ENCODE results near the gene SLC9A7. TPM values are rescaled to one million over a fixed set of nuclear protein-coding genes. Genes with fewer than 3 reads are reported as not detected.

Gene SLC9A7
- total RNA-seq, 2 donors from 2014 or later = 6.5 to 7.5 TPM

- no peaks in the 10 kb centered on the region for H3K36me3 ChIP-seq
- no peaks in the 10 kb centered on the region for H3K4me1 ChIP-seq
- no peak overlapping the region for H3K27ac ChIP-seq
- no peak for TF ChIP-seq CTCF (IDR thresholded peaks at IDR 0.05)
- H3K4me3 ChIP-seq = no peak overlapping the region
- no peaks in the 10 kb centered on the region for H3K9me3 ChIP-seq
- no peaks in the 10 kb centered on the region for H3K27me3 ChIP-seq
- no peak for DNase-seq (ENCODE audit: low spot score)
These were observed 191.5 kb downstream of the SLC9A7 start for GRCh38 chrX:46567388-46567787.

- no peaks in the 10 kb centered on the region for H3K4me1 ChIP-seq
- no peak overlapping the region for H3K4me3 ChIP-seq
- H3K27ac ChIP-seq = no peak overlapping the region
- no peaks in the 10 kb centered on the region for H3K27me3 ChIP-seq
- no peaks in the 10 kb centered on the region for H3K36me3 ChIP-seq
- DNase-seq (ENCODE audit: low spot score) = no peak
- TF ChIP-seq CTCF (IDR thresholded peaks at IDR 0.05) = no peak
- H3K9me3 ChIP-seq = no peaks in the 10 kb centered on the region
These were observed 196.9 kb downstream of the SLC9A7 start for GRCh38 chrX:46561824-46562657.

DNA sequence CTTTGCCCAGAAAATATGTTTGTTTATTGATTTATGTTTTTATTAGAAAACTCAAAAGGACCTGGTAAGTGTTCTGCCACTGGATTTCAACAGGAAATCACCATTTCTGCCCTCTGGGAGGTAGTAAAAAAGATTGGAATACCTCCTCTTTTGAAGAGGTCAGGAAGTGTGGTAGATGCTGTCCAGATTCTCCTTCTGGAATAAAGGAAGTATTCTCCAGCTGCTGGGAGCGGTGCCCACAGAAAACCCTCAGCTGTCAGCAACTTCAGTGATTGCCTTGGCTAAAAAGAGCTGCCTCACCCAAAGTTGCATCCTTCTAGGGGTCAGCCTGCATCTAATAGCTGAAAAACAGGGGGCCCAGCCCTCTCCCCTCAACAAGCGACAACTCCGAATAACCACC lies 199.9 kb downstream of the SLC9A7 start:
- H3K36me3 ChIP-seq = no peaks in the 10 kb centered on the region
- H3K4me1 ChIP-seq = no peaks in the 10 kb centered on the region
- H3K27ac ChIP-seq = no peak overlapping the region
- H3K4me3 ChIP-seq = no peak overlapping the region
- DNase-seq (ENCODE audit: low spot score) = no peak
- H3K27me3 ChIP-seq = no peaks in the 10 kb centered on the region
- no peak for TF ChIP-seq CTCF (IDR thresholded peaks at IDR 0.05)
- H3K9me3 ChIP-seq = no peaks in the 10 kb centered on the region

DNA sequence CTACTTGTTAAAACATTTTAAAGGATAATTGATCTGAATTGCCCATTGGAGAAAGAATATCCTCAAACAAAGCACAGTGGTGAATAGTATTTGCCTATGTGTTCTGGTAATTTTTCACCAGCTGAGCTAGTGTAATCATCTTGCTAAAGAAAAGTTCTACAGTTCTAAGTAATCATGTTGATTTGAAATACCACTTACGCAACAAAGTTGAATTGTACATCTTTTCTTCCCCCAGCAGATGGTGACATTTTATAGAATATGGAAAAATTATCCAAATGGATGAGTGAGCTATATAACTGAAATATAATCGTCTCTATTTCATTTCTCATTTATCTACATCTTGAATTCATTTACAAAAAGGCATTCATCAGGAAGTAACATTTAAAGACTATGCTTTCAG lies 204.0 kb downstream of the SLC9A7 start:
- Histone ChIP-seq H3K36me3 (no peaks in the 10 kb centered on the region), H3K9me3 (no peaks in the 10 kb centered on the region), H3K27me3 (no peaks in the 10 kb centered on the region), H3K4me1 (no peaks in the 10 kb centered on the region), H3K27ac (no peak overlapping the region), H3K4me3 (no peak overlapping the region)
- DNase-seq (ENCODE audit: low spot score) = no peak
- TF ChIP-seq CTCF (IDR thresholded peaks at IDR 0.05) = peak in 1 of 2 donors; percentile 39

DNA sequence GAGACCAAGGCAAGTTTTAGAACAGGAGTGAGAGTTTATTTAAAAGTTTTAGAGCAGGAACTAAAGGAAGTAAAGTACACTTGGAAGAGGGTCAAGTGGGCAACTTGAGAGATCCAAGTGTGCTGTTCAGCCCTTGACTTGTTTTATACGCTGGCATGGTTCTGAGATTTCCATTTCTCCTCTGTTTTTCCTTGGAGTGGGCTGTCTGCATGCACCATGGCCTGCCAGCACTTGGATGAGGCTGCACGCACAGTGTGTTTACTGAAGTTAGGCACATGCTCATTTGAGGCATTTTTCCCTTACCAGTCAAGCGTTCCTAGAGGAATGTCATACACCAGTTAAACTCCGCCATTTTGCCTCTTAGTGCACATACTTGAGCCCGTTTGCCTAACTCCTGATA lies 205.0 kb downstream of the SLC9A7 start:
- no peak for DNase-seq (ENCODE audit: low spot score)
- no peaks in the 10 kb centered on the region for H3K4me1 ChIP-seq

More for the DNA sequence above, 205.0 kb downstream of the SLC9A7 start:
- H3K4me3 ChIP-seq = no peak overlapping the region
- TF ChIP-seq CTCF (IDR thresholded peaks at IDR 0.05) = no peak
- H3K27ac ChIP-seq = no peak overlapping the region
- no peaks in the 10 kb centered on the region for H3K9me3 ChIP-seq
- H3K27me3 ChIP-seq = no peaks in the 10 kb centered on the region
- H3K36me3 ChIP-seq = no peaks in the 10 kb centered on the region
